RWPE2 (cell line): ENCODE measurements around the gene EIF4E2.
A peak's percentile ranks its signal among the peaks of the same experiment; 100 is the strongest.

Experiments used
- ATAC-seq: fragments of 200-7000 bp; cut with Tn5 transposase; 3 replicates; pipeline ENCODE4 v1.9.1; 2021; ENCODE audit warnings: low read depth
- DNase-seq: peaks from one replicate; pipeline ENCODE4 v3.0.0-alpha.2; 2020; ENCODE audit warnings: low spot score
- H3K27ac ChIP-seq: fragments of 450-650 bp; 2 replicates; pipeline ENCODE4 v1.5.1; 2017; ENCODE audit warnings: mild to moderate bottlenecking; ENCODE audit not compliant: poor library complexity, severe bottlenecking
- H3K27me3 ChIP-seq: fragments of 250-450 bp; sonication (Bioruptor Pico); 2 replicates; pipeline ENCODE4 v1.5.1; 2021; ENCODE audit warnings: mild to moderate bottlenecking, moderate library complexity; ENCODE audit not compliant: insufficient read depth, poor library complexity, severe bottlenecking
- H3K36me3 ChIP-seq: fragments of 250-450 bp; sonication (Bioruptor Pico); 2 replicates; pipeline ENCODE4 v1.5.1; 2020; ENCODE audit warnings: low read depth, mild to moderate bottlenecking, moderate library complexity
- H3K4me1 ChIP-seq: fragments of 250-450 bp; sonication (Bioruptor Pico); 2 replicates; pipeline ENCODE4 v1.5.1; 2021; ENCODE audit warnings: mild to moderate bottlenecking, moderate library complexity; ENCODE audit not compliant: insufficient read depth, poor library complexity, severe bottlenecking
- H3K4me3 ChIP-seq: fragments of 250-450 bp; sonication (Bioruptor Pico); 2 replicates; pipeline ENCODE4 v1.5.1; 2021; ENCODE audit warnings: mild to moderate bottlenecking, moderate library complexity; ENCODE audit not compliant: severe bottlenecking
- H3K9me3 ChIP-seq: fragments of 250-450 bp; sonication (Bioruptor Pico); 2 replicates; pipeline ENCODE4 v1.5.1; 2021; ENCODE audit warnings: mild to moderate bottlenecking, moderate library complexity; ENCODE audit not compliant: severe bottlenecking
- CTCF ChIP-seq: fragments of 450-650 bp; IDR thresholded peaks from one replicate; pipeline ENCODE4 v1.5.1; 2017; ENCODE audit warnings: mild to moderate bottlenecking, moderate library complexity; ENCODE audit not compliant: poor library complexity, severe bottlenecking

Gene EIF4E2

GRCh38 chr2:232533944-232534710 lies 16.4 kb upstream of the EIF4E2 start:
- H3K4me1 ChIP-seq = no peaks in the 10 kb centered on the region
- H3K27me3 ChIP-seq = no peaks in the 10 kb centered on the region
- no peak overlapping the region for H3K27ac ChIP-seq
- H3K36me3 ChIP-seq = no peaks in the 10 kb centered on the region
- ATAC-seq (no peak), DNase-seq (no peak)
- H3K4me3 ChIP-seq = no peak overlapping the region
- H3K9me3 ChIP-seq = no peaks in the 10 kb centered on the region
- no peak for TF ChIP-seq CTCF

DNA sequence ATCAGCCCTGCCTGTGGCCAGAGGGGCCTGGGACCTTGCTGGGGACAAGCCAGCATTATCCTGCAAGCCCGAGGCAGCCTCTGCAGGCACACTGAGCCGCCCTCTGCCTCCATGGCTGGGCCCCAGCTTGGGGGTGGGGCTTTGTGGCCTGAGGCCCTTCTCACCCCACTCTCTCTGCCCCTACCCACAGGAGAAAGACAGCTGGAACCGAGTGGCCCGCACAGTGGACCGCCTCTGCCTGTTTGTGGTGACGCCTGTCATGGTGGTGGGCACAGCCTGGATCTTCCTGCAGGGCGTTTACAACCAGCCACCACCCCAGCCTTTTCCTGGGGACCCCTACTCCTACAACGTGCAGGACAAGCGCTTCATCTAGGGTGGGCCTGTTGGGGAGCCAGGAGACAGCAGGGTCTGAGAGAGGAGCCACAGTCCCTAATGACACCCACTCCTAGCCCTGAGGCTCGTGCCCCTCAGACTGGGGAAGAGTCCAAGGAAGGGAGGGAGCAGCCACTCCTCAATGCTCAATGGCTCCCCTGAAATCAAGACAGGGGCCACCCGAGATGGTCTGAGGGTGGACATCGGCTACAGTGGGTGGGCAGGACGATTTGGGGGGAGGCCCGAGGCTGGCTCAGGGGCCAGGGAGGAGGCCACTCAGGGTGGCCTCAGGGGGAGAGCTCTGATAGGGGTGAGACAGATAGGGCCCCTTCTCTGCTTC lies 15.4 kb upstream of the EIF4E2 start:
- Histone ChIP-seq H3K4me1 (no peaks in the 10 kb centered on the region), H3K27me3 (no peaks in the 10 kb centered on the region), H3K4me3 (no peak overlapping the region), H3K9me3 (no peaks in the 10 kb centered on the region), H3K27ac (no peak overlapping the region), H3K36me3 (no peaks in the 10 kb centered on the region)
- DNase-seq (no peak), ATAC-seq (no peak)
- no peak for TF ChIP-seq CTCF

DNA sequence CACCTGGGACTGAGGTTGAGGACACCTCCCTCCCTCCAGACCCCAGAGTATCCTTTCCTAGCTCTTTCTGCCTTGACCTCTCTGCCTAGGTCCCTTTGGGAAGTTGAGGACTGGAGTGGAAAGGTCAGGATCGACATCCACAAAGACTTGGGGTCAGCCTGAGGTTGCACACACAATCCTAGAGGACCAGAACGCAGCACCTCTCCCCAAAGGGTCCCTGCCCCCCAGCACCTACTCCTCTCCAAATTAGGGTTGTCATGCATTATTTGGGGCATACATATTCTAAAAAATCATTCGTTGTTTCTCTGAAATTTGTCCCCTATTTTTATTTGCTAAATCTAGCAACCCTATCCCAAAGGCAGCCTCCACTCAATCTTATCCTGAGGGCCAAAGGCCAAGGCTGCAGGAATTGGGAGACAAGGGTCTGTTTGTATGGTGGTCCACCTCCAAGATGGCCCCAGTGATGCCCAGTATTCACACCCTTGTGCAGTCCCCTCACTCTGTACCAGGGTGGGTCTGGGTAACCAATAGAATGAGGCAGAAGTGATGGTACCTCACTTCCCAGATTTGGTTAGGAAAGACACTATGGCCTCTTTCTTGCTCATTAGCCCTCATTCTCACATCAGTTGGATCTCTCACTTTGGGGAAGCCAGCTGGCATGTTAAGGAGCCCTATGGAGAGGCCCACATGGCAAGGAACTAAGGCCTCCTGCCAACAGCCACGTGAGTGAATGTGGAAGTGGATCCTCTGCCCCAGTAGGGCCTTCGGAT lies 14.5 kb upstream of the EIF4E2 start:
- Histone ChIP-seq H3K36me3 (no peaks in the 10 kb centered on the region), H3K4me1 (no peaks in the 10 kb centered on the region), H3K9me3 (no peaks in the 10 kb centered on the region), H3K27ac (no peak overlapping the region), H3K4me3 (no peak overlapping the region), H3K27me3 (no peaks in the 10 kb centered on the region)
- TF ChIP-seq CTCF = no peak
- DNase-seq (no peak), ATAC-seq (no peak)

DNA sequence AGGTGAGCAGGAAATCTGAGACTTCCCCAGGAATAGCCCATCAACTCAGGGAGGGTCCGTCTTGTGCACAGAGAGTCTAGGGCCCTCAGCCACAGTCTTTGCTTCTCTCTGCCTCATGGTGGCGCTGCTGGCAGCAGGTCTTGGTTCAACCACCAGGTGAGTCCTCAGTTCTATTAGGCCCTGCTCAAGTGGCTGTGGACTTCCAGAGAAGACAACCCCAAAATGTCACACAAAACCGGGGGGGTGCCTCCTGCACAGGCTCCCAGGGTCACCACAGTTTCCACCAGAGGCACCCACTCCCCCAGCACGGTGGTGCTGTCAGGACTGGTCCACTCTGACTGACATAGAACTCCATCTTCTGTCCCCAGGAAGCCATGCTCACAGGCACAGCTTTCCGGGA lies 13.4 kb upstream of the EIF4E2 start:
- DNase-seq (no peak), ATAC-seq (no peak)
- peak; percentile 12 for TF ChIP-seq CTCF

More for the DNA sequence above, 13.4 kb upstream of the EIF4E2 start:
- H3K27me3 ChIP-seq = no peaks in the 10 kb centered on the region
- no peaks in the 10 kb centered on the region for H3K4me1 ChIP-seq
- no peaks in the 10 kb centered on the region for H3K36me3 ChIP-seq
- no peaks in the 10 kb centered on the region for H3K9me3 ChIP-seq
- no peak overlapping the region for H3K4me3 ChIP-seq
- no peak overlapping the region for H3K27ac ChIP-seq
